Measurements from ENCODE around the gene EVX1. TPM values are rescaled to one million over a fixed set of nuclear protein-coding genes. Genes with fewer than 3 reads are reported as not detected.

The EVX1 gene
- total and polyA plus RNA-seq, 2 experiments from 2014 or later = not detected

- H3K27me3 ChIP-seq = peaks cover 100% of the 10 kb centered on the region
- peaks cover 4% of the 10 kb centered on the region for H3K4me1 ChIP-seq (ENCODE audit: low read depth)
- no peak for TF ChIP-seq CTCF (IDR thresholded peaks at IDR 0.05; ENCODE audit: low read depth, low read length)
- H3K36me3 ChIP-seq = no peaks in the 10 kb centered on the region
- H3K27ac ChIP-seq = no peak overlapping the region
- no peak overlapping the region for H3K4me3 ChIP-seq
- DNase-seq (ENCODE audit: low read depth in 1 of 2, low spot score in 1 of 2) = no peak
- no peaks in the 10 kb centered on the region for H3K9me3 ChIP-seq (ENCODE audit: low read depth)
Observed at GRCh38 chr7:27213433-27214238, 29.0 kb upstream of the EVX1 start.

- Histone ChIP-seq H3K27ac (no peak overlapping the region), H3K4me3 (no peak overlapping the region), H3K9me3 (ENCODE audit: low read depth) (no peaks in the 10 kb centered on the region), H3K4me1 (ENCODE audit: low read depth) (peaks cover 4% of the 10 kb centered on the region), H3K27me3 (peaks cover 100% of the 10 kb centered on the region), H3K36me3 (no peaks in the 10 kb centered on the region)
- TF ChIP-seq CTCF (IDR thresholded peaks at IDR 0.05; ENCODE audit: low read depth, low read length) = no peak
- DNase-seq (ENCODE audit: low read depth in 1 of 2, low spot score in 1 of 2) = no peak
Observed at GRCh38 chr7:27214239-27214950, 28.2 kb upstream of the EVX1 start.

- peaks cover 4% of the 10 kb centered on the region for H3K4me1 ChIP-seq (ENCODE audit: low read depth)
- peaks cover 100% of the 10 kb centered on the region for H3K27me3 ChIP-seq
- H3K4me3 ChIP-seq = no peak overlapping the region
- no peaks in the 10 kb centered on the region for H3K9me3 ChIP-seq (ENCODE audit: low read depth)
- H3K27ac ChIP-seq = no peak overlapping the region
- H3K36me3 ChIP-seq = no peaks in the 10 kb centered on the region
- no peak for DNase-seq (ENCODE audit: low read depth in 1 of 2, low spot score in 1 of 2)
- no peak for TF ChIP-seq CTCF (IDR thresholded peaks at IDR 0.05; ENCODE audit: low read depth, low read length)
Observed at GRCh38 chr7:27215356-27215755, 27.2 kb upstream of the EVX1 start.

- Histone ChIP-seq H3K27ac (no peak overlapping the region), H3K27me3 (peaks cover 100% of the 10 kb centered on the region)
- DNase-seq (ENCODE audit: low read depth in 1 of 2, low spot score in 1 of 2) = no peak
Observed at GRCh38 chr7:27217951-27218350, 24.7 kb upstream of the EVX1 start.

GRCh38 chr7:27219821-27220220 lies 22.8 kb upstream of the EVX1 start:
- H3K4me3 ChIP-seq = no peak overlapping the region
- H3K27me3 ChIP-seq = peaks cover 100% of the 10 kb centered on the region
- DNase-seq (ENCODE audit: low read depth in 1 of 2, low spot score in 1 of 2) = no peak
- H3K27ac ChIP-seq = no peak overlapping the region
- TF ChIP-seq CTCF (IDR thresholded peaks at IDR 0.05; ENCODE audit: low read depth, low read length) = no peak
- no peaks in the 10 kb centered on the region for H3K4me1 ChIP-seq (ENCODE audit: low read depth)
- no peaks in the 10 kb centered on the region for H3K36me3 ChIP-seq
- H3K9me3 ChIP-seq (ENCODE audit: low read depth) = no peaks in the 10 kb centered on the region

More at GRCh38 chr7:27217951-27218350, 24.7 kb upstream of the EVX1 start:
- no peak overlapping the region for H3K4me3 ChIP-seq
- no peak for TF ChIP-seq CTCF (IDR thresholded peaks at IDR 0.05; ENCODE audit: low read depth, low read length)
- no peaks in the 10 kb centered on the region for H3K9me3 ChIP-seq (ENCODE audit: low read depth)
- H3K36me3 ChIP-seq = no peaks in the 10 kb centered on the region
- no peaks in the 10 kb centered on the region for H3K4me1 ChIP-seq (ENCODE audit: low read depth)

Measured in cardiac muscle cell (in vitro differentiated cells and primary cell).